GM19463 (cell line): ENCODE data around the gene EPB41L4A.

Experiments used
- ATAC-seq: cut with Tn5 transposase; IDR thresholded peaks from one replicate; pipeline ENCODE4 v1.9.1; 2021; ENCODE audit warnings: mild to moderate bottlenecking, moderate library complexity; ENCODE audit not compliant: unreplicated experiment

EPB41L4A gene

DNA sequence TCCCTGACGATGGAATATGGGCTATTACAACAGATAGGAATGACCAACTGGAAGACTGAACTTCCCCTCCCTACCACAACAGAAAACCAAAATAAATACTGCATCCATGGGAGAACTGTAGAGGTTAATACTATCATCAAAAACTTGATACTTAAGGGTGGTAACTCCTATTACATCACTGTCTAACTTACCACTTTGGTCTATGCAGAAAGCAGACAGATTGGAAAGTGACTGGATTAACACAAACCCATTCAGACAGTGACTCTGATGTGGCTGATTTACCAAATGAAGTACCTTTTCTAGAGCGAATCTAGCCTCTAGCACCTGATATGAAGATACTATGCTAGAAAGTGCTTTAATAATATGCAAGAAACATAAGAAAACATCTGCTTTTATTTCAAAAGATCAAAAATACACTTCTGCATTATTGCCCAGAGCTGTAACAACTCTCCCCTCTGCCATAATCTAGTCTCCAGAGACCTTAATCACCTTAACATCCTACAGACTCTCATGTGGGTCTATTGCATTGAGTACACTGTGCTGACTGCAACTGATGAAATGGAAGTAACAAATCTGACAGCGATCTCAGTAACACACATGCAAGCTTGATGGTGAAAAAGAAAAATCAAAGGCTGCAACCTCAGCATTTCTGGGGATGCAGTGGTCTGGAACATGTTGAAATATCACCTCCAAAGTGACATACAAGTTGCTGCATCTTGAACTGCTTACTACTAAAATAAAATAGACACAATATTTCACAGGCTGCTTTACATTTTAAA lies 62.7 kb downstream of the EPB41L4A start:
- ATAC-seq: no peak

DNA sequence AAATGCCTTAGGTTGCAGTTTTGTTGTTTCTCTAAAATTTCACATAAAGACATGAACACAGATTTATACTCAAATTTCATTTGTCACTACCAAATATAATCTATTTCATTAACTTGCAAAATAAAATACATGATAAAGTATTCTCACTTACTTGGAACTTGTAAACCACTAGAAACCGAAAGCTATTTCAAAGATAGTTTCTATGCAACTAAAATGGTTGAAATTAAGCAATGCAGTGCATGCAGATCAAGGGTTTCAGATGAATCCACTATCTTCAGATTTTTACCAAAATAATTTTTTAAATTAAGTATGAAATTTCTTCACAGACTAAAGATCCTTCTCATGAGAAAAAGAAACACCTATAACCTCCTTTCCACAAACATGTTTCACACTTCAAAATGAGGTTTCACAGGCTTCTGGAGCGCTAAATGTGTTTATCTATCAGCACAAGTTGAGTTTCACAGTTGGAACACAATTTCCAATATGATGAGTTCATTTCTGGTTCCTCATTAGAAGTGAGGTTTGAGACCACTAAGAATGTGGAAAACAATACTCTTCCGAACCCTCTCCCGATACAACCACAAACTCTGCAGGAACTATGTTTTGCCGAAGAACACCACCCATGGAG lies 63.9 kb downstream of the EPB41L4A start:
- no peak for ATAC-seq

DNA sequence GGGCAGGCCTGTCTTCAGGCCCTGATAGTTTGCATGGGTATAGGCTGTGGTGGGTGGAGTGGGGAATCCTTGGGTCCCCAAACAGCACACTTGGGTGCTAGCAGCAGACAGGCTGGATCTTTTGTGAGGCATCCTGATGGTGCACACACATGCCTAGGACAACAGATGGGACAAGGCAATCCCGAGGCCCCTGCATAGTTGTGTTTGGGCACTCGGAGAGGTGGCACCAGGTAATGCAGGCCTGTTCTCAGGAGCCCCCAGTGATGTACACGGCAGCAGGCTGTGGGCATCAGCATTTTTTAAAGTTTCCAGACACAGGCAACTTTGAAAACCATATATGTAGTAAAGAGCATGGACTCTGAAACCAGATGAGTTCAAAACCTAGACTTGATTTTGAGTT lies 65.4 kb downstream of the EPB41L4A start:
- no peak for ATAC-seq

DNA sequence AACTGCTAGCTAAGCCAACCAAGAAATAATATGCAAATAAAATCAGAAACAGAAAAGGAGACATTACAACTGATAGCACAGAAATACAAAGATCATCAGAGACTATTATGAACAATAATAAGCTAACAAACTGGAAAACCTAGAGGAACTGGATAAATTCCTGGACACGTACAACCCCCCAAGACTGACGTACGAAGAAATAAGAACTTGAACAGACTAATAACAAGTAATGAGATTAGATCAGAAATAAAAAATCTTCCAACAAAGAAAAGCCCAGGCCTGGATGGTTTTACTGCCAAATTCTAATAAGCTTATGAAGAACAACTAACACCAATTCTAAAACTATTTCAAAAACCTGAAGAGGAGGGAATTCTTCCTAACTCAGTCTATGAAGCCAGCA lies 67.9 kb downstream of the EPB41L4A start:
- ATAC-seq: no peak

DNA sequence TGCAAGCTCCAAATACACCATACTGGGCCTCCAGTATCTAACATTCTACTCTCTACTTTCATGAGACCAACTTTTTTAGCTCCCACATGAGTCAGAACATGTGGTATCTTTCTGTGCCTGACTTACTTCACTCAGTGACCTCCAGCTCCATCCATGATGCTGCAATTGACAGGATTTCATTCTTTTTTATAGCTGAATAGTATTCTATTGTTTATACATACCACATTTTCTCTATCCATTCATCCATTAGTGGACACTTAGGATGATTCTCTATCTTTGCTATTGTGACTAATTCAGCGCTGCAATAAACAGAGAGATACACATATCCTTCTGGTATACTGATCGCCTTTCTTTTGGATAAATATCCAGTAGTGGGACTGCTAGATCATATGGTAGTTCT lies 68.5 kb downstream of the EPB41L4A start:
- ATAC-seq: no peak

DNA sequence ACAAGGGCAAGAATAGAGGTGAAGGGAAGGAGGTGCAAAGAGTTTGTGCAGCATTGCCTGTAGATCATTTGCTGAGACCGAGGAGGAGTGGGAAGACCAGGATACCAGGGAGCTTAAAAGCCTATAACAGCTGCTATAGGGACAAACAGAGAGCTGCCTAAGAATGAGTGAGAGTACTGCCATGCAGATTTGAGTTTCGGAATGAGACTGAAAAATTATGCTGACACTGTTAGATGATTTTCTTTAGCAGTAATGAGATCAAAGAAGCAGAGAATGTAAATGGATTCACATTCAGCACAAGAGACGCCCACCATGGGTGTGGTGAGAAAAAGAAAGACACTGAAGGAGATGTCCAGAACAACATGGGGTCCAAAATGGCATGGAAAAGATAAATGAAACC lies 69.7 kb downstream of the EPB41L4A start:
- no peak for ATAC-seq

DNA sequence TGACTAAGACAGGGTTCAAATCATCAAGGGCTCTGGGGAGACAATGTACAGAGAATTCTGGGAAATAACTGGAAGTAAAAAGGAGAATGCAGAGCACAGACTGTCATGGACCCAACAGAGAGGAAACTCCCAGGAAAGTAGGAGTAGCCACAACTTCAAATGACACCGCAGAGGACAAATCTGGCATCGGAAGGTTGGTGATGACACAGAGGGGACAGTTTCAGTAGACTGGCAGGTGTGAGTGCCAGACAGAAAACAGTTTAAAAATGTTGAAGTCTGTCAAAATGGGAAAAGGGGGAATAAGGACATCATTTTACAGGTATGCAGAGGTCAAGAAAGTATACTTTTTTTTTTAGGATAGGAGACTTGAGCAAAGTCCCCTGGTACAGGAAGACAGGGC lies 70.2 kb downstream of the EPB41L4A start:
- ATAC-seq: no peak

DNA sequence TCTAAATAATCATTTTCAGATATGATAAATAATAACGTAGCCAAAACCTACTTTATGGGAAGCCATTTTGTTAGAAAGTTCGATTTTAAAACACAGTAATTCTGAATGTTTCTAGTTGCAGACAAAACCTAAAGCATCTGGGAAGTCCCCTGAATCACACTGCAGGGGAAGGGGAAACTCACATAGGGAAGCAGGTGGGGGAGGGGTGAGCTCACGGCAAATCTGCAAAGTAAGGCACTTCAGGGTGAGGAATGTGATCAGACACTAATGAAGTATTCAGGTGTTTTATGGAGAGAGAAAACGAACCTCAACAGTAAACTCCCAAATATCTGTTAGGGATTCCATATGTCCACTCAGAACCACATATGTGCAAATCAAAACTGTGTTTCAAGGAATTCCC lies 70.7 kb downstream of the EPB41L4A start:
- ATAC-seq: no peak

DNA sequence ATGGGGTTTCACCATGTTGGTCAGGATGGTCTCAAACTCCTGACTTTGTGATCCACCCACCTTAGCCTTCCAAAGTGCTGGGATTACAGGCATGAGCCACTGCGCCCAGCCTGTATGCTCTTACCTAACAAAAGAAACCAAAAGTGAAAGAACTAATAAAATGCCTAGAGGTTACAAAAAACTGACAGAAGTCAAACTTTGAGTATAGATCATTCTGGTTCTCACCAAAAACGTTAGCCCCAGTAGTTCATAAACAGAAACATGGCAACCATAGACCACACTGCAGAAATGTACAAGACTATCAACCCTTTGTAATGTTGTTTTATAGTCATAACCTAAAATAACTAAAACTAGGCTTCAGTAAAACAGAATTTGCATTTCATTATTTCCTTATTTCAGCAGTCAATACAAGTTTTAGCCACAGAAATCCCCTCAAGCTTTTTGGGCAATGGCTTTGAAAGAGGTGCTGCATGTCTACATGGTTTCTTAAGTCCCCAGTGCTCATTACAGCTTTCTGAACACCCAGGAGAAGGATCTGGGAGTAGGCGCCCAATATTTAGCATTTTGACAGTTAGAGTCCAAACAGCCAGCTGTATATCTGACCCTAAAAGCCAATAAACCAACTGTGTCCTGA lies 72.5 kb downstream of the EPB41L4A start:
- no peak for ATAC-seq

DNA sequence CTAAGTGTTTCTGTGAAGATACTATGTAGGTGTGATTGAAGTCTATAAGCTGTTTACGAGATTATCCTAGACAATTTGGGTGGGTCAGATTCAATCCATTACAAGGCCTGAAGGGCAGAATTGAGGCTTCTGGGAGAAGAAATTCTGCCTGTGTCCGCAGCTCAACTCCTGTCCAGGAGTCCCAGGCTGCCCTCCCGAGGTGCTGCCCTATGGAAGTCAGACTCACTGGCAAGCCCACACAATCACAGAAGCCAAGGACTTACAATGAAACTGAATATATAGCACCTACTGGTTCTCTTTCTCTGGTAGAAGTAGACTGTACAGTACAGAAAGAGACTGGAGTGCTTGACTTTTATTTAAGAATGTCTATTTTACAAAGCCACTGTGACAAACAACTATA lies 74.5 kb downstream of the EPB41L4A start:
- ATAC-seq: no peak

DNA sequence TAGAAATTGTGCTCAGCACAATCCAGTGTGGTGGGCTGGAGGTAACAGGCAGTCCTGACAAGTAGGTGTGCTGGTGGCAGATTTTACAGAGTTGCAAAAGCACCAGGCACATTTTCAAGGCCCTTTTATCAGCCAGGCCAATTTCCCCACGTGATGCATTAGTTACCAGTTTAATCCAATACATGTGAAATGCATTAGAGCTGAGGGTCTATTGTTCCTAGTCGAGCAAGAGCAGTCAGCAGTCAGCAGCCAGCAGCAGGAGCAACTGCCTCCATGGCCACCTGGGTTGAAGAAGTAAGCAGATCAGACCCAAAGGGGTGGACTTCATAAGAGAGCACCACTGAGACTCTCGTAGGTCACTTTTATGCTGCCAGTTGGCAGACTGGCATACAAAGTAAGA lies 76.7 kb downstream of the EPB41L4A start:
- ATAC-seq: no peak

DNA sequence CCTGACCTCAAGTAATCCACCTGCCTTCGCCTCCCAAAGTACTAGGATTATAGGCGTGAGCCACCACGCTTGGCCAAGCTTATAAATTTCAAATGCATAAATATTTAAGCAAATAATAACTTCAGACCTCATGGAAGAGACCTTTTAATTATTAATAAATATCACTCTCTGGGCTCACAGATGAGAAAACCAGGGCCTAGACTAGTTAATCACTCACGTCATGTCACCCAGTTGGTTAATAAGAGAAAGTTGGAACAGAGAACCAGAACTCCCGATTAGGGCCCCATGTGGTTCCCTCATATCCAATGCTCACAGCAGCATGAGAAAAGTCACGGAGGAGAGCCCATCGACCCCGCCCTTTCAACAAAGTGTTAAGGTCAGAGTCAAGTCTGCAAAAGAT lies 79.3 kb downstream of the EPB41L4A start:
- ATAC-seq: no peak

DNA sequence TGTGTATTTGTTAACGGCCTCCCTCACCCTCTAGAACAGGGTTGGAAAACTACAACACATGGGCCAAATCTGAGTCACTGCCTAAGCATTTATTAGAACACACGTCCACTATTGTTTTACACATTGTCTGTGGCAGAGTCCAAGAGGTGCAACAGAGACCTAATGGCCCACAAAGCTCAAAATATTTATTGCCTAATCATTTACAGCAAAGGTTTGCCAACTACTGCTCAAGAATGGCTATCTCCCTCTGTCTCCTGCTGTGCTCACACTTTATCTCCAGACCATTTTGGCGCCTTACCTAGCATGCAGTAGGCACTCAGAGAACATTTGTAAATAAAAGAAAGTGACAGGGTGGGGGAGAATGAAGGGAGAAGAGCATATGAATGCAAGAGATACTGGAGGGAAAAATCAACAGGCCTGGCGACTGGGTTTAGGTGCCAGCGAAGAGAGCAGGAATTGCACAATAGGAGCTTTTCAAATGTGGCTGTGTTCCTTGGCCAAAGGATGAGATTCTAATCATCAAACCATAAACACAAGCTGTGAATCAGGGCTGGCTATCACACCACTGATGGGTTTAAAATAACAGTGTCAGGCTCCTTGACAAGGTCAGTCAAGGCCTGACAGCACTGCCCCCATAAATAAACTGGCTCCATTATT lies 80.3 kb downstream of the EPB41L4A start:
- no peak for ATAC-seq

DNA sequence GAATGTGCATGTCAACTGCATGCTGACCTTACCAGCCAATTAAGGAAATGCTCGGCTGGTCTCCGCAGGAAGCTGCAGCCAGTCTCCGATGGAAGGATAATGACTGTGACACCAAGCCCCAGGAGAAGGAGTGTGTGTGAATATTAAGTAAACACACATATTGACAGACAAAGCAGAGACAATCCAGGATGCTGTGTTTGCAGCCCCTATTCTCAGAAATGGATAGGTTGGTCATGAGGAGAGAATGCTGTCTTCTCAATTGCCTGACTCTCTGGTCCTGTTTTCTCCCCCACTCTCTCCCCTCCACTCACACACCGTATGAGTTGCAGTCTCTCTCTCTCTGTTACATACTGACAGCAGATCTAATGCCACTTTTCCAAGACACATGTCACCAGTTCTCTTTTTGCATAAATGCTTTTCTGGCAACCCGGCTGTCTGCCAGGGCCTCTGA lies 85.7 kb downstream of the EPB41L4A start:
- ATAC-seq: no peak

DNA sequence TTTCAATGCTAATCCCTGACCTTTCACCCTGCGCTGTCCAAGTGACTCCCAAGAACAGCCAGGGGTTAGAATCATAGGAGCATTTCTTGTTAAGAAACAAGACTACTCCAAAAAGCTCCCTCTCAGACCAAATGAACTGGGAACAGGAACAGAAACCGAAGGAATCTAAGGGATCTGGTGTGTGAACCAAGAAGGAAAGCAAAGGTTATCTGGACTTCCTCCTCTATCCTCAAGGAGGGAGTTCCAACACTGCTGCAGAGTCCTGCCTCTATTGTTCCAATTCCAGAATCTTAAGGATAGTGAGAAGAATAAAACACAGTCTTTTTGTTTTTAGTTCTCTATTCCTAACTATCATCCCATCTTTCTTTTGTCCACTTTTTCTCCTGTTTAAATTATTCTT lies 87.2 kb downstream of the EPB41L4A start:
- ATAC-seq: no peak

DNA sequence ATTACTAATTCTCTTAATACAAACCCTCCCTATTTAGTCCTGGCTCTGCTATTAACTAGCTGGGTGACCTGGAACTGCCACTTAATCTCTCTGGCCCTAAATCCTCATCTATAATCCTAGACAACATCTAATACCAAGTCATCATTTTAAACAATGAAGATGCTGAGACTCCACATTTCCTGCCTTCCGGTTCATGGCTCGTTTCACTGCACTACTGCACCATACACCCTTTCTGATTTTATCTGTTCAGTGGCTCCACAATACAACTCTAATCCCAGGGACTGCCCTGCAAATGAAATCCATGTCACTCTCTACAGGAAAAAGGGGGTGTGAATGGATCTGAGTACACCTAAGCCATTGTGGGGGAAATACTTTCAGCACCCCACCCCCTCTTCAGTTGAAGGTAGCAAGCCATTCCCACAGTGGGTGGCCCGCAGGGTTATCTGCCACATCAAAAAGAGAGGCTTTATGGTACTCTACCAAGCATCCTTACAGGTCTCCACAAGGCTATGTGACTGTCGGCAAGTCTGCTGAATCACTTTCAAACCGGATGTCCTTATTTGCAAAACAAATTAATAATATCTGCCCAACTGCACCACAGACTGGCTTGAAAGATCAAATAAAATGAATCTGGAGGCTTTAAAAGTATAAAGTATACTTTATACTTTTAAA lies 89.5 kb downstream of the EPB41L4A start:
- ATAC-seq: peak; percentile 91

DNA sequence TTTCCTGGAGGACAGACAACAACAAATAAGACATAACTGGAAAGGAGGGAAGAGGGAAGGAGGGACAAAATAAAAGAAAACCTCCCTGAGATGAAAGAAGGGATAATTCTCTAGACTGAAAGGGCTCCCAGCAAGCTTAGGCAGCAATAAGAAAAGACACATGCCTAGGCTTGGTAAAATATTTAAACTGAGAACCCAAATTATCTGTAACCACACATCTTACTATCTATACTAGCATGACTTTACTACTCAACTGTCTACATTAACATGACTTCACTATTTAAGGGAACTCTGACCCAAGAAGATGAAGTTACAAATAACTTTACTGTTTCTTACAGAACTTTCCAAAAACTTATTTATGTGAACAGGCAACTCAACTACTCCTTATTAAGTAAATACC lies 95.9 kb downstream of the EPB41L4A start:
- ATAC-seq: no peak

DNA sequence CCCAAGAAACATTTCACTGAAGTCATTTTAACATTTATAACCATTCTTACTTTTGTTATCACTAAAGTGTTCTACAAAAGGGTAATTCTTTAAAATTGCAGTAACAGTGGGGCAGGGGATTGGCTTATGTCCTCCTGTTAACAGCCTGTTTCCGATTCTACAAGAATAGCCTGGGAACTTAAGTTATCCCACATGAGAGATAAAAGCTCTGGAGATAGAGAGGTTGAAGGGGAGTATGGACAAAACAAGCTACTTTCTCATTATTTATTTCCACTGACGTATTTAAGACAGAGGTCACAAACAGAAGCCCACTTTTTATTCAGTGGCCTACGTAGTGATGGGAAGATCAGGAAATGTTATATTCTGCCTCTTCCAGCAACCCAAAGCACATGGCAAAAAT lies 98.7 kb downstream of the EPB41L4A start:
- no peak for ATAC-seq

DNA sequence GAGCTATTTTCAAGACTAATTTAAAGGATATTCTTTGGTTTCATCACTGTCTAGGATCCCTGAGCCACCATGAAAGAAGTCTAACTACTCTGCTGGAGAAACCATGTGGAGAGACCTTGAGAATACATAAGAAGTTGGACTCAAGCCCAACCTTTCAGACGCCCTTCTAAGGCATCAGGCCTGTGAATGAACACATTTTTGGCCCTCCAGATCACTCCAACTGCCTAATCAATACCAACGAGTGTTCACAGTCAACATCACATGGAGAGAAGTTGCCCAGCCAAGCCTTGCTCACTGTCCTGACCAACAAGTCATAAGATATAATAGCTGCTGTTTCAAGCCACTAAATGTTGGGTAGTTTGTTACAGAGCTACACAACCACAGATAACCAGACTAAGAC lies 100.7 kb downstream of the EPB41L4A start:
- ATAC-seq: no peak

DNA sequence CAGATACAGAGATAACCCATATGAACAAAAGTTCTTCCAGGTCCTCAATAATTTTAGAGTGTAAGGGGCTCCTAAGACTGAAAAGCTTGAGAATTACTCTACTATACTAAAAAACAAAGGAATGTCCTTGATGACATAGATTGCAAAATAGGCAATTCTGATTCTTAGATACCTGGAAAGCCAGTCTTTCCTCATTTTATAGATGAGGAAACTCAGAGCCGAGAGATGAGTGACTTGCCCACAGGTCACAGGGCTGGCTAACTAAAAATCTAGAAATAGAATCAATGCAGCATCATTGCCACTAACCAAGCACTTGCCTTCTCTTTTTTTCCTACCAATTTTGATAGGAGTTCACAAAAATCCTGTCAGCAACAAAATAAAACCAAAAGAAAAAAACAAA lies 101.2 kb downstream of the EPB41L4A start:
- ATAC-seq: no peak

DNA sequence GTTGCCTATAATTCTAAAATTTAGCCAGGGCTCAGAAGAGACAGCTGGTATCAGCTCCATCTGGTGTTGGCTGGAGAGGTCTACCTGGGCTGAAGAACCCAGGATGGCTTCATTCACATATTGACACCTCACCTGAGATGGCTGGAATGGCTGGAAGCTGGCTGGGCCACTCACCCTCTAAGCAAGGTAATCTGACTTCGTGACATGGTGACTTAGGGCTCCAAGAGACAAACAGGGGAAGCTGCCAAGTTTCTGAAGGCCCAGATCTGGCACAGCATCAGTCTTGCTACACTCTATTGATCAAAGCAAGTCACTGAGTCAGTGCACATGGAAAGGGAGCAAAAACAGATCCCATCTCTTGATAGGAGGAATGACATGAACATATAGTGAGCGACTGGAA lies 102.3 kb downstream of the EPB41L4A start:
- ATAC-seq: no peak
